SK-N-MC (cell line): ENCODE results near the gene TSTD2.
"Not testable (repeated sequence)": the region's sequence is repeated elsewhere in the genome, so short reads cannot be mapped to it uniquely, and the experiment has no call there.

ENCODE experiments used
- DNase-seq: peaks from one replicate; pipeline ENCODE4 v3.0.0-alpha.2; 2011; ENCODE audit warnings: low read depth, low spot score
- H3K27ac ChIP-seq: fragments of 200-600 bp; sonication (generic); 2 replicates; pipeline ENCODE4 v1.5.1; 2016; ENCODE audit warnings: mixed run types
- H3K36me3 ChIP-seq: fragments of 200-600 bp; sonication (generic); 2 replicates; pipeline ENCODE4 v1.6.1; 2017; ENCODE audit warnings: antibody characterized with exemption, low read length, mixed read lengths; ENCODE audit not compliant: insufficient read depth
- H3K4me3 ChIP-seq: fragments of 200-600 bp; sonication (generic); 2 replicates; pipeline ENCODE4 v1.5.1; 2016
- H3K9ac ChIP-seq: fragments of 200-600 bp; sonication (generic); 2 replicates; pipeline ENCODE4 v1.8.0; 2017; ENCODE audit warnings: mixed run types, mixed read lengths; ENCODE audit not compliant: insufficient read length
- H3K9me3 ChIP-seq: fragments of 200-600 bp; sonication (generic); 2 replicates; pipeline ENCODE4 v1.6.1; 2017; ENCODE audit warnings: low read depth, mild to moderate bottlenecking, antibody characterized with exemption, low read length, moderate library complexity, mixed read lengths
- EZH2 ChIP-seq: fragments of 200-600 bp; sonication (generic); IDR thresholded peaks from one replicate; pipeline ENCODE4 v1.6.1; 2017; ENCODE audit warnings: antibody characterized with exemption
- FOXP2 ChIP-seq: optimal IDR thresholded peaks from 2 replicates; pipeline ENCODE3; 2011; ENCODE audit warnings: mild to moderate bottlenecking, moderate library complexity; ENCODE audit not compliant: insufficient read depth; ENCODE audit errors: extremely low read length, control extremely low read depth
- POLR2AphosphoS5 ChIP-seq: IDR thresholded peaks from 2 replicates; pipeline ENCODE4 v1.6.1; 2012; ENCODE audit warnings: mild to moderate bottlenecking, low read depth, low read length, borderline replicate concordance

TSTD2 gene

DNA sequence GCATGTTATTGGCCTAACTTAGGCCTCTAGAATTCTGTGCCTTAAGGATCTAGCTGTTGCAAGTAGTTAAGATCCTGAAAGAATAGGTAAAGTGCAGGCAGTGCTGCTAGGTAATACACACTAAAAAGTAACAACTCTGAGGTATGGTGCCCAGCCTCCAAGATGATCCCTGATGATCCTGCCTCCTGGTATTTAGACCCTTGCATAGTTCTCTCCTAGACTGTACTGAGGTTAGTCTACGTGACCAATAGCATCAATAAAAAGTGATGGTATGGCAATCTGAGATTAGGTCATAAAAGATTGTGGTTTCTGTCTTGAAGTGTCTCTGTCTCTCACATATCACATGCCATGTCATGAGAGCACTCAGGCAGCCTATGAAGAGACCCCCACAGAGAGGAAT, 9.2 kb downstream of the TSTD2 start:
- Histone ChIP-seq H3K27ac (no peak overlapping the region), H3K9me3 (no peaks in the 10 kb centered on the region), H3K4me3 (no peak overlapping the region), H3K36me3 (peaks cover 36% of the 10 kb centered on the region), H3K9ac (no peak overlapping the region)
- no peak for DNase-seq
- no peak for TF ChIP-seq POLR2AphosphoS5
- TF ChIP-seq EZH2, result no peak
- no peak for TF ChIP-seq FOXP2

DNA sequence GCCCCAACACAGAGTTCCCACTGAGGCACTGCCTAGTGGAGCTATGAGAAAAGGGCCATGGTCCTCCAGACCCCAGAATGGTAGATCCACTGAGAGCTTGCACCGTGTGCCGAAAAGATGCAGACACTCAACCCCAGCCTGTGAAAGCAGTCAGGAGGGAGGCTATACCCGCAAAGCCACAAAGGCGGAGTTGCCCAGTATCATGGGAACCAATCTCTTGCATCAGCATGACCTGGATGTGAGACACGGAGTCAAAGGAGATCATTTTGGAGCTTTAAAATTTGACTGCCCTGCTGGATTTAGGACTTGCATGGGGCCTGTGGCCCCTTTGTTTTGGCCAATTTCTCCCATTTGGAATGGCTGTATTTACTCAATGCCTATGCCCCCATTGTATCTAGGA, 10.7 kb downstream of the TSTD2 start:
- not testable (repeated sequence) for H3K4me3 ChIP-seq, DNase-seq, H3K27ac ChIP-seq, H3K9me3 ChIP-seq, H3K9ac ChIP-seq
- H3K36me3 ChIP-seq, result peaks cover 44% of the 10 kb centered on the region

DNA sequence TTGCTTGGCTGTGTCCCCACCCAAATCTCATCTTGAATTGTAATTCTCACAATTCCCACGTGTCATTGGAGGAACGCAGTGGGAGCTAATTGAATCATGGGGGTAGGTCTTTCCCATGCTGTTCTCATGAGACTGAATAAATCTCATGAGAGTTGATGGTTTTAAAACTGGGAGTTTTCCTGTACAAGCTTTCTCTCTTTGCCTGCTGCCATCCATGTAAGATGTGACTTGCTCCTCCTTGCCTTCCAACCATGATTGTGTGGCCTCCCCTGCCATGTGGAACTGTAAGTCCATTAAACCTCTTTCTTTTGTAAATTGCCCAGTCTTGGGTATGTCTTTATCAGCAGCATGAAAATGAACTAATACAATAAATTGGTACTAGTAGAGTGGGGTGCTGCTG, 13.1 kb downstream of the TSTD2 start:
- not testable (repeated sequence) for H3K4me3 ChIP-seq

DNA sequence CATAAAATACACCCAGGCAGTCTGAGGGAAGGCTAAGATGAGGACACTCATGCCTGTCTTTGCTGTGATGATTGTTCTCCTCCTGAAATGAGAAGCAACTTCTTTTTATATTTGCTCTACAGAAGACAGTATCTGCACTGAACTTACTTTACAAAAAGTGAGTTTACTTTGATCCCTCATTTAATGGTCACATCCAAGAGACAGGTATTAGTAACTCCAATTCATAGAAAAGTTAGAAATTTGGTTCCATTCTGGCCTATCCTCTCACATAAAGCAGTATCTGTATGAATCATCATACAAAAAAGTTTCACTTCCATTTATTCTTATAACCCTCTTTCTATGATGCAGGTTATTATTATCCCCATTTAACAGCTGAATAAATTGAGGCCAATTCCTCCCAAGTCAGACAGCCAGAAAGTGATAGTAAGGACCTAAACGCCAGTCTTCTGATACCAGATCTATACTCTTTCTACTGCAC, 15.2 kb downstream of the TSTD2 start:
- Histone ChIP-seq H3K9me3 (no peaks in the 10 kb centered on the region), H3K9ac (no peak overlapping the region), H3K36me3 (peaks cover 18% of the 10 kb centered on the region; the same call in 1 of the 2 replicates), H3K27ac (no peak overlapping the region), H3K4me3 (no peak overlapping the region)
- DNase-seq, result no peak
- TF ChIP-seq EZH2 (no peak), POLR2AphosphoS5 (no peak), FOXP2 (no peak)

More for the DNA sequence above, 13.1 kb downstream of the TSTD2 start:
- not testable (repeated sequence) for H3K9ac ChIP-seq, DNase-seq, H3K9me3 ChIP-seq, H3K27ac ChIP-seq
- H3K36me3 ChIP-seq, result peaks cover 35% of the 10 kb centered on the region

DNA sequence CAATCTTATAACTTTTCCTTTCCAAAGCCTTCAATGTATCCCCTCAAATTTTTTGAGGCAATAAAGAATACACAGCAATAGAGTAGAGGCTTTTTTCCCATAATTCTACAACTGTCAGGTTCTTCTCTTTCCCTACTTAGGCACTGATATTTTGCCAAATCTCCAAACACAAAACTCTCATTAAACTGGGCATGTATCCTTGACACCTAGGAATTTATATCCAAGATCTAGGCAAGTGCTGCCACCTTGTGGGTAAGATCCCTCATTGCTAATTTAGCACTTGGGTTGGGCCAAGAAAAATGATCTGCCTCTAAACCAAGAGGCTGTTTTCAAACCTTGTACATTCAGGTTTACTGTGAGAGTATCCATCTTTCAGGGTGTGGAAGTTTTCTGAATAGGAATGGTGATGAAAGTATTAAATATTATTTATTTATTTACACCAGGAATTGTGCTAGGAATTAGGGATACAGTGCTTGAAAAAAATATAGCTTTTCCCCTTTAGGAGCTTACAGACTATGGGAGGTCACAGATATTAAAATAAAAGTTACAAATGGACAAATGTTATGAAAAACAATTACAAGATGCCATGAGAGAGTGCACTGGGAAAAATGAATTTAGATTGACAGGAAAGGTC, 17.6 kb downstream of the TSTD2 start:
- H3K9ac ChIP-seq, result no peak overlapping the region
- no peak overlapping the region for H3K27ac ChIP-seq
- peaks cover 14% of the 10 kb centered on the region; the same call in 1 of the 2 replicates for H3K36me3 ChIP-seq
- H3K4me3 ChIP-seq, result no peak overlapping the region
- H3K9me3 ChIP-seq, result no peaks in the 10 kb centered on the region
- TF ChIP-seq POLR2AphosphoS5 (no peak), FOXP2 (no peak), EZH2 (no peak)
- DNase-seq, result peak; percentile 26

DNA sequence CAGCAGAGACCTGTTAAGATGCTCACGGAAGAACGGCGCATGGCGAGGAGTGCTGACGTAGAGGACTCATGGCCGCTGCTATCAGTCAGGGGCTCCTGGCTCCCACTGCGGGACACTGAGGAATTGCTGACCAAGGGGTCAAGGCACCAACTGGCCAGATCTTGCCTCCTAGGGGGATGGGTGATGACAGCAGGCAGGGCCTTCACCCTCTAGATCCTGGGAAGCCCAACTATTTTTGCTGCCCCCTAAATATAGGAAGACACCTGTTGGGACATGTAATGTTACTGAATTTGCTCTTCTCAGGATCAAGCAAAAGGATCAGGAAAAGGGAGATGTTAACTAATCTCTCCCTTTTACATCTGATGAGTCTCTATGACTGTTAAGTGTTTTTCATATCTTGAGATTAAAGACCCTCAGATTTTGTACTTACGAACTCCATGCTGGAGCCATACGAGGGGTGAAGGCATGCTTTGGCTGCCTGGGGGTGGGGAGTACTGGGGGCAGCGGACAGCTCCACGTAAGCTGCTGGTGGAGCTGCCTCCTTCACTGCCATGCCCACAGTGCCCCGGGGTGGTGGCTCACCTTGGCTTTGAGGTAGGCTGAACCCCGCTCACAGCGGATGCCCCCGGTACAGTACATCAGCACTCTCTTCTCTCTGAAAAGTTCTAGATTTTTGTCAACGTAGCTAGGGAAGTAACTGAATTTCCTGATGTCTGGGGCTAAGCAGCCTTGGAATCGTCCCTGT, 28.1 kb downstream of the TSTD2 start:
- peaks cover 46% of the 10 kb centered on the region for H3K36me3 ChIP-seq
- no peak for TF ChIP-seq POLR2AphosphoS5
- TF ChIP-seq FOXP2, result no peak
- no peak for TF ChIP-seq EZH2
- DNase-seq, result no peak

DNA sequence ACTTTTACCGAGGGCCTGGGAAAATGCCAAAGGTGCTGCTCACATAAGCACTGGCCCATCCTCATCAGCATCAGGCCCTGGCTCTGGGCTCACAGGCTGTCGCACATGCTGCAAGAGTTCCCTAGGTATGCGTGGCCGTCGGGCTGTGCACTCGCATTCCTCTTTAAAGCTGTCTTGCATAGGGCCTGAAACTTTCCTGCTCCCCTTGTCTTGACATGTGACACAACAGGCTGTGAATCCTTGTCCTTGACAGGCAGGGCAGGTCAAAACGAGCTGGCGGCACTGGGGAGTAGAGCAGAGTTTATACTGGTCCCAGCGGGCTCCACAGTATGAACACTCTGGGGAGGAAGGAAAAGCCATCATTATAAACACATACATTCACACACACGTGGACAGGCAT, 30.7 kb downstream of the TSTD2 start:
- Histone ChIP-seq H3K27ac (no peak overlapping the region), H3K9me3 (no peaks in the 10 kb centered on the region), H3K9ac (no peak overlapping the region), H3K36me3 (peaks cover 46% of the 10 kb centered on the region), H3K4me3 (no peak overlapping the region)
- no peak for DNase-seq
- no peak for TF ChIP-seq POLR2AphosphoS5
- no peak for TF ChIP-seq EZH2
- no peak for TF ChIP-seq FOXP2

More for the DNA sequence above, 28.1 kb downstream of the TSTD2 start:
- no peaks in the 10 kb centered on the region for H3K9me3 ChIP-seq
- H3K27ac ChIP-seq, result no peak overlapping the region
- no peak overlapping the region for H3K4me3 ChIP-seq
- no peak overlapping the region for H3K9ac ChIP-seq

DNA sequence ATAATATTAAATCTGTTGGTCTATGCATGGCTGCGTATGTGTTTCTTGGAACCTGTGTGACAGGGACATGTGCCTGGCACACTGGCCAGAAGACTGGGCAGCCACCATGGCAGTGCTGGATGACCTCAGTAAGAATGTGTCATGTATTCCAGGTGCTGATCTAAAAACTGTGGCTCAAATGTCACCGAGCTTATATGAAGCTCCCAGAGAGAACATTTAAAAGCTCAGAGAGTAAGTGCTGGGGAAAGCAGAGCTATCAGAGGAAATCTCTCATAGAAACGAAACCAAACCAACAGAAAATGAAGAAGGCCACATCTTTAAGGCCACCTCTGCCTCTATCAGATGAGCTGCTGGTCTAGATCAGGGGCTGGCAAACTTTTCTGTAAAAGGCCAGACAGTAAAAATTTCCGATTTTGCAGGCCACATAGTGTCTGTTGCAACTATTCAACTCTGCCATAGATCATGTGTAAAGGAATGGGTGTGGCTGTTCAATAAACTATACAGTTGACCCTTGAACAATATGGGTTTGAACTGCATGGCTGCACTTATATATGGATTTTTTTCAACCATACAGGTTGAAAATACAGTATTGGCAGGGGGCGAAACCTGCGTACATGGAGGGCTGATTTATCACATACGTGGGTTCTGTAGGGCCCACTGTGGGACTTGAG, 31.8 kb downstream of the TSTD2 start:
- Histone ChIP-seq H3K4me3 (no peak overlapping the region), H3K9ac (no peak overlapping the region), H3K27ac (no peak overlapping the region), H3K9me3 (no peaks in the 10 kb centered on the region), H3K36me3 (peaks cover 46% of the 10 kb centered on the region)
- no peak for DNase-seq
- TF ChIP-seq FOXP2, result no peak
- no peak for TF ChIP-seq POLR2AphosphoS5
- no peak for TF ChIP-seq EZH2
